Effector memory CD8-positive, alpha-beta T cell (primary cell): ENCODE results near the gene DNAH9.

Source experiments
- ATAC-seq: fragments of 150-1000 bp; cut with Tn5 transposase; replicated peaks from 2 replicates; pipeline ENCODE4 v1.10.0; 2021; ENCODE audit warnings: mild to moderate bottlenecking, moderate library complexity
- DNase-seq, 3 experiments: peaks; one replicate each; pipeline ENCODE4 v3.0.0; 2021
- H3K27ac Mint-ChIP-seq, 2 donors: one replicate each; pipeline ENCODE4 v1.8.0; 2022; ENCODE audit warnings: mild to moderate bottlenecking in 2 of 2, mixed read lengths in 2 of 2, moderate library complexity in 2 of 2
- H3K27me3 Mint-ChIP-seq, 2 donors: one replicate each; pipeline ENCODE4 v1.8.0; 2022; ENCODE audit warnings: mixed read lengths in 2 of 2
- H3K36me3 Mint-ChIP-seq: one replicate; pipeline ENCODE4 v1.8.0; 2022; ENCODE audit warnings: mild to moderate bottlenecking, moderate library complexity, mixed read lengths; ENCODE audit not compliant: insufficient read depth
- H3K4me1 Mint-ChIP-seq, 2 donors: one replicate each; pipeline ENCODE4 v1.8.0; 2022; ENCODE audit warnings: low read depth in 2 of 2, mixed read lengths in 2 of 2
- H3K4me3 Mint-ChIP-seq, 2 donors: one replicate each; pipeline ENCODE4 v1.8.0; 2022; ENCODE audit warnings: mild to moderate bottlenecking in 2 of 2, mixed read lengths in 2 of 2, moderate library complexity in 2 of 2
- H3K9me3 Mint-ChIP-seq, 2 donors: one replicate each; pipeline ENCODE4 v1.8.0; 2022; ENCODE audit warnings: mixed read lengths in 2 of 2

The DNAH9 gene

DNA sequence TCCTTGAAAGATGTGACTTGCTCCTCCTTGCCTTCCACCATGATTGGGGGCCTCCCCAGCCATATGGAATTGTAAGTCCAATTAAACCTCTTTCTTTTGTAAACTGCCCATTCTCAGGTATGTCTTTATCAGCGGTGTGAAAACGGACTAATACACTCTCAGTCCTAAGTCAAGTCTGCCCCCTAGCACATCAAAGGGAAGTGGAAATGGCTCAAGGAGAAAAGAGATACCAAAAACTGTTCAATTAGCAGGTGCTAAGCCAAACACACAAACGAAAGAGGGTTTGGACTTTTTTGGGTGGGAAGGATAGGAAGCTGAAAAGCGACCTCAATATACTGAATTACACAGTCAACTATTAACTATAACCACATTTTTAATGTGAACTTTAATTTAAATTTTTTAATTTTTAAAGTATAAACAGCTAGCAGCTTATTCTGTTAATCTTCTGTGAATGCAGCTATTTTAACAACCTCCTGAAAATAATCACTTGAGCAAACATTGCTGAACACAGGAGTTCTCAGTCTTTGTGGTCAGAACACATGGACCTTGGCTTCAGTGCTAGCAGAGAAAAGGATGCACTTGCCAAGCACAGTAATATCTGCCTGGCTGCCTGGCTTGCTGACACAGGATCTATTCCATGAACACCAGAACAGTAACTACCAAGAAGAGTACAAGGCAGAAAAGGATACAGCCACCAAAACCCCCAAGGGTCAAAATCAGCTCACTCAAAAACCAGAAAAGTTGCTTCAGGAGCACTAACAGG lies 388.1 kb downstream of the DNAH9 start:
- Mint-ChIP-seq H3K9me3 (no peaks in the 10 kb centered on the region), H3K27ac (no peak overlapping the region), H3K4me1 (peaks cover 8 to 17% of the 10 kb centered on the region in 2 donors), H3K27me3 (no peaks in the 10 kb centered on the region), H3K36me3 (peaks cover 47% of the 10 kb centered on the region), H3K4me3 (no peak overlapping the region)
- ATAC-seq (no peak), DNase-seq (no peak)

DNA sequence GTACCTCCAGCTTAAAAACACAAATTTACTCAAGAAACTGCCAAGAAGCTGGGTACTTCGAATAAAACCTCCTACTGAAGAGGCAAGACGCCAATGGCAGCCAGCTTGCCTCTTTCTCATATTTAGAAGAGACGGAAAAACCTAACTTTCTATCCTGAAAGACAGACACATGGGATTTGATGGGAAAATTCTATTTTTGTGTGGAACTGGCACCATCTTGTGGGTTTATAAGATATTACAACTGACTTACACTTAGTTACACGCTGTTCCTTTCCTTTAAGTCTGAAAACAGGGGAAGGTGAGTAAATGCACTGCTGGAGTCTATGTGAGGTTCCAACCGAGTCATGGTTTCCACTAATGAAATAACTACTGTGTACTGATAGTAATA lies 388.7 kb downstream of the DNAH9 start:
- Mint-ChIP-seq H3K27me3 (no peaks in the 10 kb centered on the region), H3K4me3 (no peak overlapping the region), H3K4me1 (peaks cover 9 to 17% of the 10 kb centered on the region in 2 donors), H3K36me3 (peaks cover 42% of the 10 kb centered on the region), H3K27ac (no peak overlapping the region), H3K9me3 (no peaks in the 10 kb centered on the region)
- DNase-seq (no peak), ATAC-seq (no peak)

DNA sequence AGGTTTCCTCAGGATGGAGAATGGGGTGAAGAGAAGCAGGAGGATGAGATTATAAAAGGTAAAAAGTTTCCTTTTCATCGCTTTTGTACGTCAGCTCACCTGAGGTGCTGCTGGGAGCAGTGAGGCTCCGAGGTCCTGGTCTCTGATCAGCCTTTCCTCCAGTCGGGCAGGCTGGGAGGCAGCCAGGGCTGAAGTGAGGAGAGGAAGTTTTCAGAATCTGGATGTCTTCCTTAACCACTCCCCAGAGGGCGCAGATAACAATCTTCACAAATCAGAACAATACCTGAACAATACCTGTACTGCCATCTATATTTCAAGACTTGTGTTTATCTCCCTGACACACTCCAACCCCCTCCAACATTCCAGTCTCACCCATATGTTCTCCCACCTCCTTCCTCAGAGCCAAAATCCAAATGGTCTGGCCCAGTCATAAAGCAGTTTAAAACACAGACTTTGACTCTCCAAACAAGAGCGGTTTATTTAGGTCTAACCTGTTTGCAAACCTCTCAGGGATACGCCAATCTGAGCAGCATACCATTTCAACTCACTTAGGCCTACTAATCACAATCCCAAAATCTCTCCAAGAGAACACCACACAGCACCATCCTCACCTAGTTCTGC lies 392.2 kb downstream of the DNAH9 start:
- Mint-ChIP-seq H3K4me1 (peaks cover 15 to 30% of the 10 kb centered on the region in 2 donors), H3K36me3 (peaks cover 32% of the 10 kb centered on the region), H3K9me3 (no peaks in the 10 kb centered on the region), H3K27me3 (no peaks in the 10 kb centered on the region), H3K27ac (peak overlapping the region in 1 of 2 donors; percentile 16), H3K4me3 (no peak overlapping the region)
- ATAC-seq: no peak
- DNase-seq: no peak

DNA sequence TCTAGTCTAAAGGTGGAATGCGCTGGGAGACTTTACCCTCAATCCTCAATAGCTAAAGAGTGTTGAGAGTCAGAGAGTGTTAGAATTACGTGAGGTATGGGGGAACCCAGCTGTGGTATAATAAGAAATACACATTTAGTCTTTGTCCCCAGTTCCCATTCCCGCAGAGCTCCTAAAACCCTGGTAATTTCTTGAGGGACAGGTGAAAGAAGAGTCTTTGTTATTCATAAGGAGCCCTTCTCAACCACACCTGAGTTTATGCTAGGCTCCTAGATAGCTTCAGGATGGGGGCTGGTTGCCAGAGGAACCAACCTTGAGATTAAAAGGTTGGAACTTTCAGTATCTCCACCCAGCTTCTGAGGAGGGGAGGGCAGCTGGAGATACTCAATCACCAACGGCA lies 393.2 kb downstream of the DNAH9 start:
- Mint-ChIP-seq H3K27me3 (no peaks in the 10 kb centered on the region), H3K4me3 (no peak overlapping the region), H3K4me1 (peaks cover 15 to 34% of the 10 kb centered on the region in 2 donors), H3K27ac (no peak overlapping the region), H3K36me3 (peaks cover 32% of the 10 kb centered on the region), H3K9me3 (no peaks in the 10 kb centered on the region)
- no peak for DNase-seq
- ATAC-seq: no peak

- H3K4me1 Mint-ChIP-seq: peaks cover 13 to 29% of the 10 kb centered on the region in 2 donors
- peak overlapping the region; percentile 76 to 88 for H3K27ac Mint-ChIP-seq
- H3K9me3 Mint-ChIP-seq: peaks cover 3 to 4% of the 10 kb centered on the region in 2 donors
- DNase-seq (peak in 2 of 3 experiments; percentile 33 to 43), ATAC-seq (peak; percentile 40)
- peak overlapping the region; percentile 81 to 93 for H3K4me3 Mint-ChIP-seq
- H3K27me3 Mint-ChIP-seq: no peaks in the 10 kb centered on the region
- H3K36me3 Mint-ChIP-seq: peaks cover 17% of the 10 kb centered on the region
These were observed 398.5 kb downstream of the DNAH9 start for GRCh38 chr17:11996722-11997146.

GRCh38 chr17:11997147-11997971 lies 399.1 kb downstream of the DNAH9 start, which contains the start of gene ZNF18:
TSS of gene ZNF18 (minus strand) at chr17:11997475. CDS start at chr17:11992829, 4,646 bp downstream.
- H3K4me3 Mint-ChIP-seq: peak within 1 kb of the TSS; percentile 81 to 93
- H3K27ac Mint-ChIP-seq: peak within 1 kb of the TSS; percentile 76 to 88
- no peaks in the 10 kb centered on the region for H3K27me3 Mint-ChIP-seq
- DNase-seq (peak; percentile 93 to 95 (median 94)), ATAC-seq (peak; percentile 95)
- H3K9me3 Mint-ChIP-seq: peaks cover 3 to 4% of the 10 kb centered on the region in 2 donors
- H3K36me3 Mint-ChIP-seq: peaks cover 13% of the 10 kb centered on the region
- H3K4me1 Mint-ChIP-seq: peaks cover 12 to 29% of the 10 kb centered on the region in 2 donors

DNA sequence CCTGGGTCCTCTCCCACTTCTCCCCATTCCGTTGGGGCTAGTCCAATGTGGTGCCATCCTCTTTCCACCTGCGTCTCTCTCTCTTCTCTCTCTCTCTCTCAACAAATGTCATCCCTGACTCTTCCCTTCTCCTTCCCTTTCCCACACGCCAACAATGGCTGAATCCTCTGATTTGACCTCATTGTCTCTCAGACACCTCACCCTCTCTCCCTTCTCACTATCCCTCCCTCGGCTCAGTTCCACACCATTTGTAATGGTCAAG lies 399.6 kb downstream of the DNAH9 start:
- Mint-ChIP-seq H3K4me3 (peak overlapping the region; percentile 81 to 93), H3K9me3 (peaks cover 3 to 4% of the 10 kb centered on the region in 2 donors), H3K4me1 (peaks cover 10 to 26% of the 10 kb centered on the region in 2 donors), H3K27me3 (no peaks in the 10 kb centered on the region), H3K36me3 (peaks cover 11% of the 10 kb centered on the region), H3K27ac (peak overlapping the region; percentile 74 to 88)
- DNase-seq (no peak), ATAC-seq (no peak)

- peaks cover 10 to 18% of the 10 kb centered on the region in 2 donors for H3K4me1 Mint-ChIP-seq
- H3K36me3 Mint-ChIP-seq: peaks cover 8% of the 10 kb centered on the region
- DNase-seq (no peak), ATAC-seq (no peak)
- no peaks in the 10 kb centered on the region for H3K27me3 Mint-ChIP-seq
- H3K9me3 Mint-ChIP-seq: peaks cover 3 to 4% of the 10 kb centered on the region in 2 donors
- H3K4me3 Mint-ChIP-seq: no peak overlapping the region
- H3K27ac Mint-ChIP-seq: no peak overlapping the region
These were observed 401.4 kb downstream of the DNAH9 start for GRCh38 chr17:11999696-12000095.

GRCh38 chr17:12007466-12007865 lies 409.2 kb downstream of the DNAH9 start:
- H3K4me1 Mint-ChIP-seq: no peaks in the 10 kb centered on the region
- DNase-seq: no peak
- H3K27ac Mint-ChIP-seq: no peak overlapping the region
- H3K36me3 Mint-ChIP-seq: no peaks in the 10 kb centered on the region
- H3K4me3 Mint-ChIP-seq: no peak overlapping the region
- H3K27me3 Mint-ChIP-seq: peaks cover 7 to 30% of the 10 kb centered on the region in 2 donors
- no peak for ATAC-seq
- no peaks in the 10 kb centered on the region for H3K9me3 Mint-ChIP-seq
